Neural cell (in vitro differentiated cells): ENCODE data around the gene PIP5K1B. TPM values are rescaled to one million over a fixed set of nuclear protein-coding genes. Genes with fewer than 3 reads are reported as not detected.

Experiments used
- H2AFZ ChIP-seq: fragments of 200-600, 300-800 bp; sonication (generic), shearing (Covaris generic); 2 replicates; pipeline ENCODE4 v1.6.0; 2014; ENCODE audit warnings: low read depth, mild to moderate bottlenecking, antibody characterized with exemption, low read length, moderate library complexity
- H3F3A ChIP-seq: fragments of 200-600 bp; shearing (Covaris generic); 2 replicates; pipeline ENCODE4 v1.6.1; 2016; ENCODE audit warnings: mild to moderate bottlenecking, moderate library complexity, mixed read lengths, antibody characterized with exemption, low read length; ENCODE audit not compliant: insufficient read depth, poor library complexity, severe bottlenecking
- H3K27ac ChIP-seq: fragments of 200-600, 300-800 bp; sonication (generic), shearing (Covaris generic); 2 replicates; pipeline ENCODE4 v1.5.1; 2014; ENCODE audit warnings: mild to moderate bottlenecking, low read length, moderate library complexity
- H3K27me3 ChIP-seq: fragments of 300-800, 200-600 bp; sonication (generic), shearing (Covaris generic); 2 replicates; pipeline ENCODE4 v1.6.0; 2014; ENCODE audit warnings: mild to moderate bottlenecking, low read depth, low read length, moderate library complexity; ENCODE audit not compliant: insufficient read depth
- H3K36me3 ChIP-seq: fragments of 300-800, 200-600 bp; sonication (generic), shearing (Covaris generic); 2 replicates; pipeline ENCODE4 v1.5.1; 2014; ENCODE audit warnings: mild to moderate bottlenecking, antibody characterized with exemption, low read length, moderate library complexity; ENCODE audit not compliant: insufficient read depth
- H3K4me2 ChIP-seq: fragments of 300-800, 200-600 bp; sonication (generic), shearing (Covaris generic); 2 replicates; pipeline ENCODE4 v1.6.0; 2014; ENCODE audit warnings: mild to moderate bottlenecking, low read length
- H3K4me3 ChIP-seq: fragments of 300-800, 200-600 bp; sonication (generic), shearing (Covaris generic); 2 replicates; pipeline ENCODE4 v1.5.1; 2014; ENCODE audit warnings: mild to moderate bottlenecking, low read length, moderate library complexity
- H3K79me2 ChIP-seq: fragments of 200-600 bp; shearing (Covaris generic); replicated peaks from 2 replicates; pipeline ENCODE4 v1.6.0; 2014; ENCODE audit warnings: mild to moderate bottlenecking, low read length, moderate library complexity; ENCODE audit not compliant: insufficient read depth
- H3K9ac ChIP-seq: fragments of 300-800, 200-600 bp; sonication (generic), shearing (Covaris generic); 2 replicates; pipeline ENCODE4 v1.6.1; 2016; ENCODE audit warnings: mild to moderate bottlenecking, low read length, mixed read lengths
- H3K9me2 ChIP-seq: fragments of 200-600 bp; shearing (Covaris generic); 2 replicates; pipeline ENCODE4 v1.6.1; 2016; ENCODE audit warnings: mild to moderate bottlenecking, low read length, mixed read lengths; ENCODE audit not compliant: insufficient read depth
- H3K9me3 ChIP-seq: fragments of 200-600, 300-800 bp; sonication (generic), shearing (Covaris generic); 2 replicates; pipeline ENCODE4 v1.6.1; 2016; ENCODE audit warnings: mild to moderate bottlenecking, mixed run types, low read length, moderate library complexity, mixed read lengths
- H4K20me1 ChIP-seq: fragments of 200-600 bp; shearing (Covaris generic); 2 replicates; pipeline ENCODE4 v1.6.1; 2016; ENCODE audit warnings: mild to moderate bottlenecking, mixed run types; ENCODE audit not compliant: insufficient read depth
- CTCF ChIP-seq: fragments of 450-650 bp; IDR thresholded peaks from 2 replicates; pipeline ENCODE4 v1.5.1; 2014; ENCODE audit warnings: antibody characterized with exemption, mild to moderate bottlenecking, moderate library complexity; ENCODE audit not compliant: poor library complexity, severe bottlenecking
- EP300 ChIP-seq: fragments of 450-650 bp; conservative IDR thresholded peaks from 2 replicates; pipeline ENCODE4 v1.6.1; 2014; ENCODE audit warnings: antibody characterized with exemption, mild to moderate bottlenecking, moderate library complexity; ENCODE audit not compliant: poor library complexity, severe bottlenecking
- EZH2 ChIP-seq: fragments of 200-600, 300-800 bp; shearing (Covaris generic), sonication (generic); IDR thresholded peaks from 2 replicates; pipeline ENCODE4 v1.6.1; 2014; ENCODE audit warnings: antibody characterized with exemption, low read length, borderline replicate concordance, mild to moderate bottlenecking; ENCODE audit not compliant: insufficient read depth, poor library complexity, severe bottlenecking
- MXI1 ChIP-seq: fragments of 450-650 bp; conservative IDR thresholded peaks from 2 replicates; pipeline ENCODE4 v1.6.1; 2014; ENCODE audit warnings: antibody characterized with exemption, mild to moderate bottlenecking; ENCODE audit not compliant: poor library complexity, severe bottlenecking
- POLR2AphosphoS5 ChIP-seq: IDR thresholded peaks from 2 replicates; pipeline ENCODE4 v1.6.1; 2012
- RAD21 ChIP-seq: fragments of 450-650 bp; conservative IDR thresholded peaks from 2 replicates; pipeline ENCODE4 v1.6.1; 2014; ENCODE audit warnings: antibody characterized with exemption, mild to moderate bottlenecking, moderate library complexity
- SMC3 ChIP-seq: fragments of 450-650 bp; conservative IDR thresholded peaks from 2 replicates; pipeline ENCODE4 v1.6.1; 2014; ENCODE audit warnings: antibody characterized with exemption, mild to moderate bottlenecking, moderate library complexity; ENCODE audit not compliant: poor library complexity
- TAF1 ChIP-seq: IDR thresholded peaks from 2 replicates; pipeline ENCODE4 v1.6.1; 2012; ENCODE audit warnings: low read depth
- polyA plus RNA-seq: library from polyadenylated mRNA; depleted of rRNA; stranded (reverse); fragments of >200 nt; gene quantifications from 2 replicates; pipeline ENCODE4 v1.2.3, GENCODE V29; 2014
- TF ChIP-seq, protein P1 (sequence below): IDR thresholded peaks from 2 replicates; pipeline ENCODE4 v1.6.1; 2012; ENCODE audit warnings: borderline replicate concordance

The PIP5K1B gene
- polyA plus RNA-seq, 1 donor from 2014 or later, result 1.5 TPM

- no peak overlapping the region for H3K4me2 ChIP-seq
- no peaks in the 10 kb centered on the region for H3K9me3 ChIP-seq
- H3K4me3 ChIP-seq, result no peak overlapping the region
- no peaks in the 10 kb centered on the region for H4K20me1 ChIP-seq
- H3K27me3 ChIP-seq, result no peaks in the 10 kb centered on the region
- no peaks in the 10 kb centered on the region for H3F3A ChIP-seq
- H3K79me2 ChIP-seq, result no peaks in the 10 kb centered on the region
- no peaks in the 10 kb centered on the region for H3K36me3 ChIP-seq
- no peak overlapping the region for H2AFZ ChIP-seq
- no peaks in the 10 kb centered on the region for H3K9me2 ChIP-seq
- no peak overlapping the region for H3K27ac ChIP-seq
- TF ChIP-seq CTCF (no peak), POLR2AphosphoS5 (no peak), EZH2 (no peak), RAD21 (no peak)
- no peak overlapping the region for H3K9ac ChIP-seq
Observed at GRCh38 chr9:68957479-68957878, 252.4 kb downstream of the PIP5K1B start.

DNA sequence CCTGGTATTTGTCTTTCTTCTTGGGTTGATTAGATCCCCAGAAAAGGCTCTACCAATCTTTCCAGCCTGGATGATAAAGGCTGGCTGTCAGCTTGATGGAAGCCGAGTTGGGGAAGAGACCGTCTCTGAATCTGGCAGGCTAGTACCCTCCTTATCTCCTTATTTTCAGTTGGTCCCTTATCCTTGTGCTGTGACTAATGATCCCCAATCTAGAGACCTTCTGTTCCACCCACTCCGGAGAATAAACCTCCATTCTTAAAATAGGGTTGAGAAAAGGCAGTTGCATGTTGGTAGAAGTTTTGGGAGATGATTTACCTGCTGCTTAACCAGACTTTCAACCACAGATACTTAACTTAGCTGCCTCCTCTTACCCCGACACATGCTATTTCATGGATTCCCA is 256.5 kb downstream of the PIP5K1B start:
- Histone ChIP-seq H4K20me1 (no peaks in the 10 kb centered on the region), H3K4me3 (no peak overlapping the region), H3K9me2 (no peaks in the 10 kb centered on the region), H3K9ac (no peak overlapping the region), H3K4me2 (no peak overlapping the region), H3F3A (no peaks in the 10 kb centered on the region), H3K9me3 (no peaks in the 10 kb centered on the region), H3K79me2 (no peaks in the 10 kb centered on the region), H2AFZ (no peak overlapping the region), H3K36me3 (no peaks in the 10 kb centered on the region), H3K27me3 (no peaks in the 10 kb centered on the region), H3K27ac (no peak overlapping the region)
- TF ChIP-seq SMC3, result no peak
- TF ChIP-seq POLR2AphosphoS5, result no peak
- no peak for TF ChIP-seq RAD21
- TF ChIP-seq EP300, result no peak
- TF ChIP-seq EZH2, result no peak
- TF ChIP-seq TAF1, result no peak
- no peak for TF ChIP-seq CTCF
- no peak for TF ChIP-seq MXI1
- TF ChIP-seq, protein P1, sequence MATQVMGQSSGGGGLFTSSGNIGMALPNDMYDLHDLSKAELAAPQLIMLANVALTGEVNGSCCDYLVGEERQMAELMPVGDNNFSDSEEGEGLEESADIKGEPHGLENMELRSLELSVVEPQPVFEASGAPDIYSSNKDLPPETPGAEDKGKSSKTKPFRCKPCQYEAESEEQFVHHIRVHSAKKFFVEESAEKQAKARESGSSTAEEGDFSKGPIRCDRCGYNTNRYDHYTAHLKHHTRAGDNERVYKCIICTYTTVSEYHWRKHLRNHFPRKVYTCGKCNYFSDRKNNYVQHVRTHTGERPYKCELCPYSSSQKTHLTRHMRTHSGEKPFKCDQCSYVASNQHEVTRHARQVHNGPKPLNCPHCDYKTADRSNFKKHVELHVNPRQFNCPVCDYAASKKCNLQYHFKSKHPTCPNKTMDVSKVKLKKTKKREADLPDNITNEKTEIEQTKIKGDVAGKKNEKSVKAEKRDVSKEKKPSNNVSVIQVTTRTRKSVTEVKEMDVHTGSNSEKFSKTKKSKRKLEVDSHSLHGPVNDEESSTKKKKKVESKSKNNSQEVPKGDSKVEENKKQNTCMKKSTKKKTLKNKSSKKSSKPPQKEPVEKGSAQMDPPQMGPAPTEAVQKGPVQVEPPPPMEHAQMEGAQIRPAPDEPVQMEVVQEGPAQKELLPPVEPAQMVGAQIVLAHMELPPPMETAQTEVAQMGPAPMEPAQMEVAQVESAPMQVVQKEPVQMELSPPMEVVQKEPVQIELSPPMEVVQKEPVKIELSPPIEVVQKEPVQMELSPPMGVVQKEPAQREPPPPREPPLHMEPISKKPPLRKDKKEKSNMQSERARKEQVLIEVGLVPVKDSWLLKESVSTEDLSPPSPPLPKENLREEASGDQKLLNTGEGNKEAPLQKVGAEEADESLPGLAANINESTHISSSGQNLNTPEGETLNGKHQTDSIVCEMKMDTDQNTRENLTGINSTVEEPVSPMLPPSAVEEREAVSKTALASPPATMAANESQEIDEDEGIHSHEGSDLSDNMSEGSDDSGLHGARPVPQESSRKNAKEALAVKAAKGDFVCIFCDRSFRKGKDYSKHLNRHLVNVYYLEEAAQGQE, result no peak
